Cardiac septum (tissue), 1 donor: ENCODE measurements around the gene GABRG3. TPM values are rescaled to one million over a fixed set of nuclear protein-coding genes. Genes with fewer than 3 reads are reported as not detected.

Experiments used
- DNase-seq: peaks from one replicate; pipeline ENCODE4 v3.0.0-alpha.2; 2020; ENCODE audit warnings: low spot score
- intact Hi-C: fragments of 100-400 bp; cut with DNase I; formaldehyde crosslinking; loops from one replicate; pipeline ENCODE4 v1.14.0; 2022
- total RNA-seq: library from RNA; stranded (reverse); fragmentation: NEBNext Ultra II Directional; extraction: Animal tissue kit (Norgen Biotek cat#: 25700); gene quantifications from one replicate; pipeline ENCODE4 v1.2.1, GENCODE V29; 2021
- donor health status: DM: no; HTN: no; CAD: no.

GABRG3 gene
- total RNA-seq, 1 donor from 2014 or later: 0.35 TPM

DNA sequence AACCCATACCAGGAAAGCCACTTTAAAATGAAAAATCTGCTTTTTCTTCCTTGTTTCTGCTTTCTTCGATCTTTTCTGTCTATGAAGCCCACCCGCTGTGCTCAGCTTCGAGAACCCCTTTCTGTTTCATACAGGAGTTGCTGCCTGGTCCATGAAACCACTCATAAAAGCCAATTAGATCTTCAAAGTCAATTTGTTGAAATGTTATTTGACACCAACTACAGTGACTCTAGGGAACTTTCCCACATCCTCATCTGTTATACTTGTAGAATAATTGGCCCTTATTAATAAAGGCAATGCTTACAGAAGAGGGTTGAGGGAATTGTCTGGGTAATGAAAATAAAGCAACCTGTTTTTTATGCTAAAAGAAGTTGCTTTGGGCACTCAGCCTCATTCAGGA is 604.5 kb downstream of the GABRG3 start:
- no peak for DNase-seq
- intact Hi-C loops: no loop called here

DNA sequence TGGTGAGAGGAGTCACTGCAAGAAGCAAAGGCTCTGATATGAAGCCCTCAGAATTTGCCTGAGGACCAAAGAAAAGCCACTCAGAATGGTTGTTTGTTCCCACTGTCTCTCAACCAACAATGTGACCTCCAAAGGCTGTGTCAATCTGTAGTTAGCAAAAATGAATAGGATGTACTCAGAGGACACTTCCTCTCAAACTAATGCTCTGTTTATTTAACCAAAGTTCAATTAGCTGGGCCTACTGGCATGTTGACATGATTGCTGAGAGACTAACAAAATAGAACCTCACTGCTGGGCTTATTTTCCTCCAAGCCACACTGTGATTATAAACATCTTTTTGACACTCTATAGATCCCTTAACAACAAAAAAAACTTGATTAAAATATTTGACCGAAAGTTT is 605.6 kb downstream of the GABRG3 start:
- intact Hi-C loops: no loop called here
- DNase-seq: no peak

DNA sequence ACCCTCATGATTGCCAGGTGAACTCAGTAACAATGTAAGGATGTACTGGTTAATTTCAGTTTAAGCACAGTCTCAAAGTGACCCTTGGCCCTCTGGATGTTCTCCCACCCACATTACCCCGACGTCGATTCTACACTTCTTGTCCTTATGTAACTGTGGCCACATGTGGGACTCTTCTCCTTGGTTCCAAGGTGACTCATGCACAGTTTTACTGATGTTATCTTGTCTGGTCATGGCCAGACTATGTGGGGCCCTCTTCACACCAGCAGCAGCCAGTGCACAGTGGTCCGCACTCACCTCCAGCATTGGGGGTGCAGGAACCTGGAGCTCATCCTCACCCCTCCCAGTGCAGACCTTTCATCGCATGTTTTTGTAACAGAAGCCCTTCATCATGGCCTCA is 608.8 kb downstream of the GABRG3 start:
- DNase-seq: no peak
- intact Hi-C loops: no loop called here

DNA sequence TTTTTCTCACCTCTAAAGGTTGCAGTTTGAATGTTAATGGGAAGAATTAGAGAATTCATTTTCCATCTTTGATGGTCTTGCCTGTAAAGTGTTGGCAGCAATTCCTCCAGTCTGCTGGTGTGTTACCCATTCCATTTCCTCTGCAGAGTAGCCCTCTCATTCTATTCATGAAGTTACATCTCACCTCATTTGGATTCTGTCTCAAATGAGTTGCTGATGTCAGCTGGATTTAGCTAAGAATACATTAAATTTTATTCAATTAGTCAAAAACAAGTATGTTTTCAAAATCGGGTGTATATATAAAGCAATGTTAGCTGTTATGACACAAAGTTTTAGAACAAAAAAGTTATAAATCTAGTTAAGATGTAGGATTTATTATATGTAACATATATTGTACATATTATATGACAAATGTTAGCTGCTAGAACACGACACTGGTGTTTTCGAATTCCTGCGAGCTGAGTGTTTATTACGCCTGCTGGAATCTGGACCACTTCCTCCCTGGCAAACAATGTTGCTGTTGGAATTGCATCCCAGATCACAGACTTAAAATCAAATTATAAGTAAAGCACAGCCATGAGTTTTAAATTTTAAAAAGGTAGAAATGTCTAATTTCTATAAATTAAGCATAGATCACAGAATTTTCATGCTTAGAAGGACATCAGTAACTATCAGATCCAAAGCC is 611.9 kb downstream of the GABRG3 start:
- DNase-seq: no peak

DNA sequence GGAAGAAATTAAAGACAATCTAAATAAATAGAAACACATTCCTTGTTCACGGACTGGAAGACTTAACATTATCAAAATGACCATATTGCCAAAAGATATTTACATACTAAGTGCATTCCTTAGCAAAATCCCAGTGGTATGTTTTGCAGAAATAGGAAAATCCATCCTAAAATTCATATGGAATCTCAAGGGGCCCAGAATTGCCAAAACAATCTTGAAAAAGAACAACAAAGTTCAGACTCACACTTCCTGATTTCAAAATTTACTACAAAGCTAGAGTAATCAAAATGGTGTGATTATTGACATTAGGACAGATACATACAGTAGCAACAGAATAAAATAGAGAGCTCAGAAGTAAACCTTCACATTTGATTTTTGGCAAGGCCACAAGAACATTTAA is 612.7 kb downstream of the GABRG3 start:
- intact Hi-C loops: no loop called here
- no peak for DNase-seq

More for the DNA sequence above, 611.9 kb downstream of the GABRG3 start:
- intact Hi-C loops: no loop called here

DNA sequence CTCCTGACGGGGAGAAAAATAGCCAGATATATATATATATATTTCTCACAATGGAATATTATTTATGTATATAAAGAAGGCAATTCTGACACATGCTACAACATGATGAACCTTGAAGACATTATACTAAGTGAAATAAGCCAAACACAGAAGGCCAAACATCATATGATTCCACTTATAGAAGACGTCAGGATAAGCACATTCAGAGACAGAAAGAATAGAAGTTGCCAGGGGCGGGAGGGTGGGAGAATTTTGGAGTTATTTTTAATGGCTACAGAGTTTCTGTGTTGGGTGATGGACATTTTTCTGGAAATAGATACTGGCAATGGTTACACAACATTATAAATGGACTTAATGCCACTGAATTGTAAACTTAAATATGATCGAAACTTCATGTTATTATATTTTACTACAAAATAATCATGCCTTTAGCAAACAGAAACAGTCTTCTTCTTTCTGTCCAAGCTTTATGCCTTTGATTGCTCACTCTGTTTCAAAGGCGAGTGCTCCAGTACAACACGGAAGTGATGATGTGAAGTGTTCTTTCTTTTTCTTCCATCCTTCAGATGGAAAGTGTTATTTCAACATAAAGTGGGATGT is 614.2 kb downstream of the GABRG3 start:
- DNase-seq: no peak
- intact Hi-C loops: no loop called here

DNA sequence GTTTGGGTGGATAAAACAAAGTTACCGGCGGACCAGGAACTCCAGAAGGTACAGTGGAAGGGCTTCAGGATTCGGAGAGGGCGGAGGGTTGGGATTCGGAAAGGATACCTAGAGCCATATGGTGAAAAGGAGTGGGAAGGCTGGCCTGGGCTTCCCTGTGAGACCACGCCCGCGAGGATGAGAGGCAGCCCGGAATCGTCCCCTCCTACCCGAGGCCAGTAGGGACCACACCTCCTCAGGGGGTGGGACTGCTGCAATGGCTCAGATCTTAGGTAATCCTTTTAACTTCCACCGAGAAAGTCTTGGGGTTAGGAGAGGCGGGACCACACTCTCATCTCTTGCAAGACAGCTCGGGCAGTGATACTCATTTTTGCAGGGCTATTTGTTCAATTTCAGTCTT is 616.8 kb downstream of the GABRG3 start:
- intact Hi-C loops: no loop called here
- DNase-seq: no peak

DNA sequence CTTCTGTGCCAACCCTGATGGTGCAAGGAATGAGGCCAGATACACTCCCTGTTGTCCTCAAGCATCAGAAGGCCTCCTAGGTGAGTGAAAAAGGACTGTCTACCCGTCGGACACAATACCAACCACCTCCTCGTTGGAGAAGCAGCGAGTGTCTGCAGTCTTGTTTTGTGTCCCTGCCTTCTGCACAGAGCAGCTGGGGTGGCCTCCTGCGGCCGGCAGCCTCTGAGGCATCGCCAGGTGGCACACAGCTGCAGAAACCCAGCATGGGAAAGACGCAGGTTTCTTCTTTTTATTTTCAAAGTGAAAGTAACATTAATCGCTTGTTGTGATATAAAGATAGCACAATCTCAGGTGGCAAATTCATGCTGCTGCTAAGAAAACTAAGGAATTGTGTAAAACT is 618.3 kb downstream of the GABRG3 start:
- DNase-seq: no peak
- intact Hi-C loops: no loop called here

DNA sequence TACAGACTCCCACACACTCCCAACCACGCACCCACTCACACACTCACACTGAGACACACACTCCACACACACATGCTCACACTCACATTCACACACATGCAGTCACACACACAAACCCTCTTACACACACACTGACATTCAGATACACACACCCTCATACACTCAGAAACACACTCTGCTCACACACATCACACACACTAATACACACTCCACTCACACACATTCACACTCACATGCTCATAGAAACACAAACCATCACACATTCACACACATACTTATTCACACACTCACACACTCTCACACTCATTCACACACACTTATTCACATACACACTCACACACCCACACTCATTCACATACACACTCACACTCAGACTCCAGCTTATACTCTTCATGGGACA is 618.8 kb downstream of the GABRG3 start:
- intact Hi-C loops: no loop called here
- DNase-seq: no peak

Other genes starting within 250 kb of the GABRG3 start
- 2.7 TPM for gene GABRB3, start 198.1 kb upstream of the GABRG3 start, total RNA-seq
- gene GABRA5, start 104.1 kb upstream of the GABRG3 start, total RNA-seq: not detected